Astrocyte of the hippocampus (primary cell): ENCODE data around the gene DDX10.
"Not testable (repeated sequence)": the region's sequence is repeated elsewhere in the genome, so short reads cannot be mapped to it uniquely, and the experiment has no call there.

ENCODE experiments used
- DNase-seq: peaks from one replicate; pipeline ENCODE4 v3.0.0; 2011; ENCODE audit warnings: low read depth, low spot score

Gene DDX10

DNA sequence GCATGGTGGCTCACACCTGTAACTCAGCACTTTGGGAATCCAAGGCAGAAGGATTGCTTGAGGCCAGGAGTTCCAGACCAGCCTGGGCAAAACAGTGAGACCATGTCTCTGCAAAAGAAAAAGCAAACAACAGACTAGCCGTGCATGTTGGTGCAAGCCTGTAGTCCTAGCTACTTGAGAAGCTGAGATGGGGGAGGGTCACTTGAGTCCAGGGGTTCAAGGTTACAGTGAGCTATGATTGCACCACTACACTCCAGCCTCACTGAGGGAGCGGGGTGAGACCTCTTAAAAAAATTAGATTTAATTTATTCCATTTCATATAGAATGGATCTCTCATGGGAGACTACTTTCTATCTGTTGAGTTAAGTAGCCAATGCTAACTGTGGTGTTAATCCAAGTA lies 50.4 kb downstream of the DDX10 start:
- DNase-seq = no peak

DNA sequence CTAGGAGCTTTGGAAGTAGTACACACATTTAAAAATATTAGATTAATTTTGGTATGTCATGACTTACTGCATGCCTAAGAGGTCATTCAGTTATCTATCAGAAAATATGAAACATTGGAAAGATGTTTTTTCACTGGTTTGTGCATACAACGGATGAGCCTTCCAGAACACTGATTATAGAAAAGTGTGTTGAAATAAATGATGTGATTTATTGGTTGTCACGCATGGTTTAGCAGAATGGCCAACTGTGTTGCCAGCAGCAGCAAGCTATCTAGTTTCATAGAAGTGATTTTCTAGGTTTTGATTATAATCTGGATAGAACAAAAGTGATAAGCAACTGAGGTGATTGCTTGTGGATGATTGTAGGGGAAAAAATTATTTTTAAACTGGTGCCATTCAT lies 53.6 kb downstream of the DDX10 start:
- no peak for DNase-seq

DNA sequence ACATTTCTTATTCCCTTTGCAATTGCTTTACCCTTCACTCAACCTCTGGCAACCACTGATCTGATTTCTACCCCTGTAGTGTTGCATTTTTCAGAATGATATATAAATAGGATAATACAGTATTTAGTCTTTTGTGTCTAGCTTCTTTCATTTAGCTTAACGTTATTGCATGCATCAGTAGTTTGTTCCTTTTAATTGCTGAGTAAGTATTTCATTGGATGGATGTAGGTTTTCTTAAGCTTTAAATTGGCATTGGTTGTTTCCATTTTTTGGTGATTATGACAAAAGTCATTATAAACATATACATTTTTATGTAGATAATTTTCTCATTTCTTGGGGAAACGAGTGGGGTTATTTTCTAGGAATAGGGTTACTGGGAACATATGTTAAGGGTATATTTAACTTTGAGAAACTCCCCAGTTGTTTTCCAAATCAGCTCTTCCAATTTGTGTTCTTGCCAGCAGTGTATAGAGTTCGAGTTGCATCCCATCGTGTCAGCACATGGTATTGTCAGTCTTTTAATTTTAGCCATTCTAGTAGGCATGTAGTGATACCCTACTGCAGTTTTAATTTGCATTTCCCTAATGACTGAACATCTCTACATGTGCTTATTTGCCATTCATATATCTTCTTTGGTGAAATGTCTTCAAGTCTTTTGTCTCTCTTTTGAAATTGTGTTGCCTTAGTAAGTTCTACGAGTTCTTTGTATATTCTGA lies 60.3 kb downstream of the DDX10 start:
- DNase-seq = no peak

DNA sequence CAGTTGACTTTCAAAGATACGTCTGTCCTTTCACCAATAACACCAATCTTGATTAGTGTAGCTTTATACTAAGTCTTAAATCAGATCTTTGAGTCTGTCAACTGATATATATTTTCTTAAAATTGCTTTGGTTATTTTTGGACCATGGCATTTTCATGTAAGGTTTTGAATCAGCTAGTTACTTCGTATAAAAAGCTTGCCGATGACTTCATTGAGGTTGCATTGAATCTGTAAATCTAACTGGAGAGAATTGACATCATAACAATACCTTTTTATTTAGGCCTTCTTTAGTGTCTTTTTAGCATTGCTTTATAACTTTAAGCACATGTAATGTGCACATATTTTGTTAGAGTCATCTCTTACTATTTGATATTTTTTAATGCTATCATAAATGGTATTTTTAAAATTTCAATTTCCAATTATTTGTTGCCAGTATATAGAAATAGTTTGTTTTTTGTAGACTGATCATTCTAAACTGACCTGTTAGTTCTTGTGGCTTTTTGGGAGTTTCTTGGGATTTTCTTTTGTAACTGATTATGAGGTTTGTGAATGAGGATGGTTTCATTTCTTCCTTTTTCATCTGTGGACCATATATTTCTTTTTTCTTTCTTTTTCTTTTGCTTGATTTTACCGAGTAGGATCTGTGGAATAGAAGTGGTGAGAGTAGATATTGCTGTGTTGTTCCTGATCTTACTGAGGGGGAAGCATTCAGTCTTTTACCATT lies 61.4 kb downstream of the DDX10 start:
- no peak for DNase-seq

DNA sequence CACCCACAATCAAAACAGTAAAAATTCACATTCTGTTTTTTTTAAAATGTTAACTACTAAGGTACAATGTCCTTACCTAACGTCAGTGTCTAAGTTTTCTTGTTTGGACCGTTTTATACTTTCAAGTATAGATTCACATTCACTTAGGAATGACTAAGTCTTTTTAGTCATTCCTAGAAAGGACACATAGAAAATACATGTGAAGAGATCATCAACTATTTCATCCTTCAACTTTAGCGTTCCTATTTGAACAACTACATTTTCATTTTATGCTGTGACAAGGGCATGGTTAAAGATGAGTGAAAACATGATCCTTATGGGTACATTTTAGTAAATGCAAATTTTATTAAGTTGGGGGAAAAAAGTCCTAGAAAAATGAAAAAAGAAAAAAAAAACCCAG lies 62.8 kb downstream of the DDX10 start:
- no peak for DNase-seq

DNA sequence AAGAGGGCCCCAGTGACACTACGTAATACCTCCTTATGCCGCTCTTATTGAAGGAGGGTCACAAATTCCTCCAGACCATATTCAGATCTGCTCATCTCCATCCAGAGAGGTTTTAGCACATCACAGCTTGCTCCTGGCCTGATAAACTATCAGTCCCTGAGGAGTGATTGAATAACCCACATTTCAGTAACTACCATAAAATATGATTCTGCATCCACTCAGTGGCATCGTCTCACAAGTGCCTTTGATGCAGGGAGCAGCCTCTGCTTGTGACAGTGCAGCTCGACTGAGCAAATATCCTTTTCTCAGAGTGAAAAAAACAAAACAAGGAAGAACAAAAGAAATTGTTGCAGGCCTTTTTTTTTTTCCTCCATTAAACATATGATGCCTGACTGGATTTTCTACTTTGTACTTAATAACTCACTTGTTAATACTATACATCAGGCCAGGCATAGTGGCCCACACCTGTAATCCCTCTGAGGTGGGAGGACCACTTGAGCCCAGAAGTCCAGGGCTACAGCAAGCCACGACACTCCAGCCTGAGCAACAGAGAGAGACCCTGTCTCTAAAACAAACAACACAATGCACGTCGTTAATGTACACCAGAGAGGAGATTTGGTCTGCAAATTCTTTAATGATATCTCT lies 64.5 kb downstream of the DDX10 start:
- no peak for DNase-seq

DNA sequence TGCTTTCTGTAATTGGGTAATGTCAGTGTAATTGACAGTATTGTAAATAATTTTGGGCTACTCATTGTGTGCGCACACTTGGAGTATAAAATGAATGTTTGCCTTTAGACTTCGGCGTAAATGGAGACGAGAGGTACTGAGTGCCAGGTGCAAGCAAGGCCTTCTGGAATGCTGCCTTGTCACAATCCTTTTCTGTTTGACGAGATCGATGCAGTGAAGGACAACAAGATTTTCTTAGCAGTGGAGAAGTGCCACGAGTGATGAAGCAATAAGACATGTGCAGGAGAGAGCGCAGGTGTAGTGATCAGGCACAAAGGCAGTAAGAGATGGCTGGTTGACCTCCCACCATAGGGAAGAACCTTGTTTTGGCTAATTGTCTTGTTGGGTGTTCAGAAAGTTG lies 67.5 kb downstream of the DDX10 start:
- no peak for DNase-seq

DNA sequence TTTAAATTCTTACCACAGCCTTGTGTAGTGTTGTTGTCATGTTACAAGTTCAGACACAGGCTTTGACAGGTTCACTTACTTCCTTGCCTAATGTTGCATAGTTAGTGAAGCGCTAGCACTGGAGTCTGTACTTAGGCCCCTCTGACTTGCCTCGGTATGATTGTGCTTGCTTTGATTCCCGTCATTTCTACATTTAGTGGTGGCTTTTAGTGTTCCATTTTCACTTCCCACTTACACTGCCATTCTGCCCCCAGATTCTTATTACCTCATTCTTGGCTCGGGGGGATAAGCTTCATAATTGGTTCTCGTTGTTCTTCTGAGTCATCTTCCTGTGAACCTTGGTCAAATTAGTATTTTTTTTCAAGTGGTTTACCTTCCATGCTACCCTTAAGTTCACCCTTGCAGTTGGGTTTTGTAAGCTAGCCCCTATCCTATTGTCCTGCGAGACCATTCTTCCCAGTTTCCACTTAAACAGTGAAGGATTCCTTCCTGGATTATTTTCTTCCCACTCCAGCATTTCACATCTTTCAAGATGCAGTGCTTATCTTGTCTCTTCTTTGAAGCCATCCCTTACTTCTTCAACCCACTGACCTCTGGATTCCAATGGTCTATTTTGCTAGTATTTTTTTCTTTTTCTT lies 68.7 kb downstream of the DDX10 start:
- DNase-seq = peak; percentile 70

DNA sequence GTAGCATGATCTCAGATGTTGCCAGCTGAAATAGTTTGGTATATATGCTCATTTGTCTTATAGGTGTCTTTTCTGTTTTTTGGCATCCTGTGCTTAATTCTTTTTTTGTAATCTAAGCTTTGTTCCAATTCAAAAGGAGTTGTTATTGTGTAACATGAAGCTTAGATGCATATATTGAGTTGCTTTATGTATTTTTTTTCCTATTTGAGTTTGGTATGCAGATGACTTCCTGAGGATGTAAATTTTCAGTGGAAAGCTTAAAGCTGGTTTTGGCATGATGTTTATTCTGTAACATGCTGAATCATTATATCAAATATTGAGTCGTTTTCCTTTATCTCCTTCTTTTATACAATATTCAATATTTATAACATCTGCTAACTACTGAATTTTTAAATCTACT lies 69.4 kb downstream of the DDX10 start:
- no peak for DNase-seq

DNA sequence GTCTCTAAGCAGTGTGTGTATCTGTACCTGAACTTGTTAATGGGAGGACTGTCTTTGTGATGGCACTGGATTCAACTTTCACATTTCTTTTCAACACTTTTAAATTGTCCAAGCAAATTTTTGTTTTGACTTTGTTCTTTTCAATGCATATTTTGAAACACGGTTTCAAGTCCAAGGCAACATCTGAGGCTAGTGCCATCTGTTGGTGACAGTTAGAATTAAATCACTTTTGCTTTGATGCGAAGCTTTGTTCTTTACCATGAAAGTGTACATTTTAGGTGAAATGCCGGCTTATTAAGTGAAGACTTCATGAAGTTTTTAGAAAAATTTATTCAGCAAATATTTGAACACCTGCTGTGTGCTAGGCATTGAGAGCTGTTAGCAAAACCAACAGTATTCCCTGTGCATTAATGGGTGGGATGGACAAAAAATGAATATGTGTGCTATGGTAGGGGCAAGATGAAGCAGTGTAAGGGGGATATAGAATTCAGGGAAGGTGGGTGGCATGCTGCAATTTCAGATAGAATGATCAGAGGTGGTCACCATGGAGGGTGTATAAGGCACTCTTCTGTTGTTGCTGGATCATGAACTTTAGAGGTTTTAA lies 70.2 kb downstream of the DDX10 start:
- DNase-seq = no peak

DNA sequence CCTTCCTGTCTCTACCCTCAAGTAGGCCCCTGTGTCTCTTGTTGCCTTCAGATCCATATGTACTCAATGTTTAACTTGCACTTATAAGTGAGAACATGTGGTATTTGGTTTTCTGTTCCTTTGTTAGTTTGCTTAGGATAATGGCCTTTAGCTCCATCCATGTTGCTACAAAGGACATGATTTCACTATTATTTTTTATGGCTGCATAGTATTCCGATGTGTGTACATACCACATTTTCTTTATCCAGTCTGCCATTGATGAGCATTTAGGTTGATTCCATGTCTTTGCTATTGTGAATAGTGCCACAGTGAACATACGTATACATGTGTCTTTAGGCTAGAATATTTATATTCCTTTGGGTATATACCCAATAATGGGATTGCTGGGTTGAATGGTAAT lies 75.3 kb downstream of the DDX10 start:
- not testable (repeated sequence) for DNase-seq

DNA sequence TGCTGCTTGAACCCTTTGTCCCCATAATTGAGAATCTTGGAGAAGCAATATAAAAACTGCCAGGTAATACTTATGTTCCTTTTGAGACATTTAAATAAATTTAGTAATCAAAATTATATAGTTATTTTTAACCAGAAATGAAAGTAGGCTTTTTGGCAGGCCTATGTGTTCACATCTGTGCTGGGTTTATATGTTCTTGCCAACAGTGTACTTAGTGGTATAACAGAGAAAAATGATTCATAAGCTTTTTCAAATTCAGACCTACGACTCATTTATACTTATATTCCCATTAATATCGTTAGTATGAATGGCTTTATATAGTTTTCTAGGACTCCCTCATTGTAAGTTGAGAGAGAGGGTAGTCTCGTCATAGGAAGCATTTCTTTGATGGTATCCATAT lies 79.0 kb downstream of the DDX10 start:
- no peak for DNase-seq

DNA sequence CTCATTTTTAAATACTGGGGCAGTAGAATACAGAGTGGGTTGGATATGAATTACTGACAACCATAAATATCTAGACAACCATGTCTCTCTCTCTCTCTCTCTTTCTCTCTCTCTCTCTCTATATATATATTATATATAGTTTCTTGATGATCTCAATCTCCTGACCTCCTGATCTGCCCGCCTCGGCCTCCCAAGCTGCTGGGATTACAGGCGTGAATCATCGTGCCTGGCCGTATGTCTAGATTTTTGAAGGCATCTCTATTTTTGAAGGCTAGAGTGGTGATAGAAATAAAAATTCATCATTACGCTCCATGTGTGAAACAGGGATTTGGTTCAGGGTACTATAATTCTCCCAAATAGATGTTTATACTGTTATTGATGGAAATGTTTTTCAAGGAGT lies 84.1 kb downstream of the DDX10 start:
- DNase-seq = no peak

DNA sequence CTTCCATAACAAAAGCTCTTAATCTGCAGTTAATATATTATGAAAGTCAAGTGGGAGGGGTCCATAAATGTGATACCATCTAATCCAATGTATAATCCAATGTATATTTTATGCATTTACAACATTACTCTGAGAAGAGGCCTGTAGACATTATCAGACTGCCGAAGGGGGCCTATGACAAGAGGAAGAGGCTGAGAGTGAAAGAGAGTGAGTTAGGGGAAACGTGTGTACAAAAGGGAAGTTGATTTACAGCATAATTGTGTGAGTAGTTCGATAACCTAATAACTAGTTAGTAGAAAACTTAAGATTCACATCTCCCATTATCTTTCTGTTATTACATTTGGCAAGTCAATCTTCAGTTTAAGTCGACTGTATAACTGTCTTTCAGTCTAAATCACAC lies 86.6 kb downstream of the DDX10 start:
- DNase-seq = no peak

DNA sequence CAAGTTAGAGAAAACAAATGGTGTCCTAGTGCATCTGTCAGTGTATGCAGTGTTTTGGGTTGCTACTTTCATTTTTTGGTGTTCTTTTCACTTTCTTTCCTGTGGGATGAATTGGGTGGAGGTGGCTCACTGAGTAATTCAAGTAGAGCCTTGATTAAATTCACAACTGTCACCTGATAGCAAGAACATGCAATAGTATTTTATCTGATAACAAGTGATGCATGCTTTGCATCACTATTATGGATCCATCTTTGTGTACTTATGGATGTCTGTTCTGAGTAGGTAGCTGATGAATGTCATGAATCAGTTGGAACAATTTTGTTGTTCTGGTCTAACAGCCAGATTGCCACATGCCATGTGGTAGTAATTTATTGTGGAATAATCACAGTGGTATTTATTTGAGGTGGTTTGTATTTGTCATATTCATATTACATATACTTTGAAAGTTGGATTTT lies 87.5 kb downstream of the DDX10 start:
- no peak for DNase-seq

DNA sequence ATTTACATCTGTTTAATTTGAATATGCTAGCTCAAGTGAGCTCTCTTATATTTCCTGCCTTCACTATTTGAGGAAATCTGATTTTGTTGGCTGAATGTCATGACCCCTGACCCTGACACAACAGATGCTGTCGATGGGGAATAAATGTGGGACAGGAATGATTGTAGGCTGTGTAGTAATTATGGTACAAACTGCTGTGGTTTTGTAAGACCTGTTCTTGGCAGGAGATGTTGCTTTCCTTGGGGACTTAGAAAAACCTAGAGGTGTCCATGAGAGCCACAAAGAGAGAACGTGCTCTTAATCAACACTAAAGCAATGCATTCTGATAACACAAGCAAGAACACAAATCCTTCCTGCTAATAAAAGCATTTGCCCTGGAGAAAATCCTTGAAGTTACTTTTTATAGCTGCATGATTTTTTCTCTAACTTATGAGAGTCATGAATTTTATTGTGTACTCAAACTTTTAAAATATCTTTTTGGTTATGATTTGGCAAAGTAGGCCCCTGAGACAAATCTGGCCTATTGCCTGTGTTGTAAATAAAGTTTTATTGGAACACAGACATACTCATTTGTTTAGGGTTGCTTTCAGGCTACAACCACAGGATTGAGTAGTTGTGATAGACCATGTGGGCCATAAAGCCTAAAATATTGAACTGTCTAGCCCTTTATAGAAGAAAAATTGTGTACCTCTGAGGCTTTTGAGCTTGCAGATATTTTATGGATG lies 90.2 kb downstream of the DDX10 start:
- DNase-seq = peak; percentile 75

DNA sequence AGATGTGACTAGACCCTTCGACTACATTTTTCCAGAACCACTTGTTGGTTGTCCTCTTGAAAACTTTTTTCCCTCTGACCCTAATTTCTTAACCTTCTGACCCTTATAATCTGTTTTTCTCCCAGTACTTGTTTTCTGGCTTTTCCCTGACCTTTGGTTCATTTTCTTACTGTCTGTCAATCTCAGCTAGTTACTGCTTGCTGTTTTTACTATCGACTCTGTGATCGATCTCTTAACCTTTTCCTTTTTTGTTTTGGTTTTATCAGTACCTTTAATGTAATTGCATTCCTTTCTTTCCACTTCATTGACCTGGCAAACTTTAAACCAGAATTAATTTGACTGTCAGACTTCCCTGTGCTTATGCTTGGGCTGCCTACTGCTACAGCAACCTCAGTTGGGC lies 92.8 kb downstream of the DDX10 start:
- DNase-seq = no peak

DNA sequence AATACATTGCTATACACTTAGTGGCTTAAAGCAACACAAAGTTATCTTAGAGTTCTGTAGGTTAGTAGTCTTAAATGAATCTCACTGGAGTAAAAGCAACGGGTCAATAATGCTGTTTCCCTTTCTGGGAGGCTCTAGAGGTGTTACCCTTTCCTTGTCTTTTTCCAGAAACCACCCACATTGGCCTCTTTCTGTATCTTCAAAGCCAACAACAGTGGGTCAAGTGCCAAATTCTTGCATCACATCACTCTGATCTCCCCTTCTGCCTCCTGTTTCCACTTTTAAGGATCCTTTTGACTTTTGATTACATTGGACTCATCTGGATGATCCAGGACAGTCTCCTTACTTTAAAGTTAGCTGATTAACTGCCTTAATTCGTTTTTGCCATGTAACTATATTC lies 93.6 kb downstream of the DDX10 start:
- DNase-seq = no peak

DNA sequence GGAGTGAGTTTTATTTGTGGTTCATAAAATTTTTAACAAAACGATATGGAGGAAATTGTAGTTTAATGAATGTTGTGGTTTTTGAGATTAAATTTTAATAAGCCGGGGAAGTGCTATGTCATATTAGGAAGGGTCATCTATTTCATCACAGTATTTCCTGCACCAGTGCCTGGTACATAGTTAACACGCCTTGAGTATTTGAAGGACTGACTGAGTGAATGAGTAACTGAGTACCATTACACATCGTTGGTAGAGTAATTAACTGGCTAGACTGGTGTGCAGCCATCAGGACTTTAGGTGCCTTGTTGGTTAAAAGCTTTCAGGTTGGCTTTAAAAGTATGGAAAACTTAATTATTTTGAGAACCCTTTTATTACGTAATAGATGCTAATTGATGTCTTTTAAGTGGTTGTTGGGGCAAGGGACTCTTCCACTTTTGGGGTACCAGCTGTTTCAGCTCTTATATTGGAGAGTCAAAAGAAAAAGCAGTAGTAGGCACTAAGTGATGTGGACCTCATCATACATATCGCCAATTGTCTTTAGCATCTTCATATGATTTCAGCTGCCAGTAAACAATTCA lies 101.8 kb downstream of the DDX10 start:
- no peak for DNase-seq

DNA sequence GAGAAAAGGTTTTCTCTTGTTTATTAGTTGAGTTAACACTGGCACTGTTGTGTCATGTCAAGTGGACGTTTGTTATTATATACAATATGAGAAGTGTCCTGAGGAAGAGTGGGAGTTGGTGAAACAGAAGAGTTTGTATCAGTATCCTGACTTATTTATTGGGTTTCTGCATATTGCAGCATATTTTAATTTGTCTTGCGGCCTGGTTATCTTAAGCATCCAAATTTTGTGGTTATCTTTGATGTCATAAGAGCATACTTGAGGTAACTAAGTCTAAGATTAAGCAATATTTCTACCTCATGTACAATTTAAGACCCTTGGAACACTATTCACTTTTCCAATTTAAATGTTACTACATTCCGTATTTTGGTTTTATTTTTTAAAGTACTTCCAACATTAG lies 103.5 kb downstream of the DDX10 start:
- no peak for DNase-seq

DNA sequence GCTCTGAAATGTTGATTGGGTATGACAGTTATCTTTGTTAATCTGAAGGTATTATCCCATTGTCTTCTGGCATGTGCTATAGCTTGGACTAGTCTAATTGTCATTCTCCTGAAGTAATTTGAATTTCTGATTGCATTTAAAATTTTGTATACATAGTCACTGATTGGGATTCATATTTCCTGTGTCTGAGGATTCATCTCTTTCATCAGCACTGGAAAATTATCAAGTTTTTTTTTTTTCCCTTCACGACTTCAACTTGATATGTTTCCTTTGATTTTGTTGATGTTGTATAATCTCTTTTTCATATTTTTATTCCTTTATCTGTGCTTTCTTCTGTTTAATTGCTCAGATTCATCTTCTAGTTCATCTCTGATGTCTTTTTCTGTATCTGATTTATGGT lies 104.1 kb downstream of the DDX10 start:
- DNase-seq = no peak
